H1 (cell line): ENCODE measurements around the gene SPINK4. TPM values are rescaled to one million over a fixed set of nuclear protein-coding genes. Genes with fewer than 3 reads are reported as not detected.

Experiments used
- CTCF ChIA-PET: fragments of 300-600 bp; sonication (Branson Sonifier 250); formaldehyde crosslinking; loops from one replicate; lab custom pipeline; 2021; ENCODE audit not compliant: partially characterized antibody; lab: Charles Lee
- POLR2A ChIA-PET: fragments of 300-600 bp; sonication (Branson Sonifier 250); formaldehyde crosslinking; loops from one replicate; lab custom pipeline; 2021; ENCODE audit warnings: inconsistent platforms; ENCODE audit not compliant: partially characterized antibody; lab: Charles Lee
- DNase-seq, 2 experiments: peaks; one replicate each; pipeline versions ENCODE4 v3.0.0 to v3.0.0-alpha.2; 2010 to 2022; ENCODE audit warnings: low spot score in 2 of 2, low read depth in 1 of 2, mixed read lengths in 1 of 2
- FAIRE-seq: peaks from 2 replicates; lab custom pipeline; 2011; peaks lifted over from hg19 to GRCh38; lab: Jason Lieb, UNC
- H2AFZ ChIP-seq: 2 replicates; pipeline ENCODE4 v1.8.1; 2012; ENCODE audit warnings: low read length, inconsistent platforms
- H2AK5ac ChIP-seq: 2 replicates; pipeline ENCODE4 v1.6.1; 2013; ENCODE audit warnings: low read depth, low read length
- H2BK120ac ChIP-seq: replicated peaks from 2 replicates; pipeline ENCODE3; 2013; ENCODE audit warnings: low read depth, low read length, inconsistent platforms
- H2BK12ac ChIP-seq: 2 replicates; pipeline ENCODE4 v1.6.1; 2013; ENCODE audit warnings: low read depth, low read length
- H2BK15ac ChIP-seq: 2 replicates; pipeline ENCODE4 v1.6.1; 2013; ENCODE audit warnings: low read length
- H2BK20ac ChIP-seq: 2 replicates; pipeline ENCODE4 v1.6.1; 2013; ENCODE audit warnings: low read length
- H2BK5ac ChIP-seq: 2 replicates; pipeline ENCODE4 v1.6.1; 2013; ENCODE audit warnings: low read depth, low read length
- H3K14ac ChIP-seq: 2 replicates; pipeline ENCODE4 v1.6.1; 2013; ENCODE audit warnings: inconsistent platforms; ENCODE audit not compliant: insufficient read length
- H3K18ac ChIP-seq: 2 replicates; pipeline ENCODE4 v1.6.1; 2013; ENCODE audit warnings: low read length; ENCODE audit errors: extremely low read depth
- H3K23ac ChIP-seq: 2 replicates; pipeline ENCODE4 v1.6.1; 2013; ENCODE audit warnings: inconsistent platforms; ENCODE audit not compliant: insufficient read length
- H3K23me2 ChIP-seq: 2 replicates; pipeline ENCODE4 v1.6.1; 2013; ENCODE audit warnings: low read depth, low read length
- H3K27ac ChIP-seq: 2 replicates; pipeline ENCODE4 v1.6.1; 2011; ENCODE audit warnings: low read depth, low read length, inconsistent platforms
- H3K27me3 ChIP-seq, 4 experiments: replicated peaks in 1 of 4; 1 replicate in 1 of 4; 2 replicates in 3 of 4; pipeline versions ENCODE4 v1.6.1 to v1.8.1; 2011 to 2013; ENCODE audit warnings: low read length in 3 of 4, mild to moderate bottlenecking in 3 of 4, inconsistent platforms in 2 of 4, mixed read lengths in 2 of 4, moderate library complexity in 1 of 4; ENCODE audit not compliant: control insufficient read depth in 3 of 4, insufficient read depth in 3 of 4; ENCODE audit errors: extremely low read depth in 1 of 4
- H3K36me3 ChIP-seq, 4 experiments: 2 replicates each; pipeline versions ENCODE4 v1.6.1 to v1.8.1; 2011 to 2013; ENCODE audit warnings: mild to moderate bottlenecking in 4 of 4, low read length in 3 of 4, moderate library complexity in 2 of 4, control low read depth in 1 of 4, inconsistent platforms in 1 of 4; ENCODE audit not compliant: insufficient read depth in 4 of 4, control insufficient read depth in 2 of 4
- H3K4ac ChIP-seq: replicated peaks from 2 replicates; pipeline ENCODE3; 2013; ENCODE audit warnings: low read length, low read depth, mixed read lengths, inconsistent platforms; ENCODE audit not compliant: insufficient read length
- H3K4me1 ChIP-seq, 4 experiments: replicated peaks in 1 of 4; 1 replicate in 1 of 4; 2 replicates in 3 of 4; pipeline versions ENCODE4 v1.6.1 to v1.8.1; 2011 to 2013; ENCODE audit warnings: low read length in 3 of 4, inconsistent platforms in 2 of 4, mixed read lengths in 1 of 4; ENCODE audit not compliant: insufficient read depth in 4 of 4, control insufficient read depth in 3 of 4
- H3K4me2 ChIP-seq, 2 experiments: 2 replicates each; pipeline versions ENCODE4 v1.6.1 to v1.8.1; 2011 to 2013; ENCODE audit warnings: low read depth in 2 of 2, low read length in 2 of 2, control low read depth in 1 of 2, inconsistent platforms in 1 of 2, mild to moderate bottlenecking in 1 of 2; ENCODE audit not compliant: insufficient read depth in 1 of 2
- H3K4me3 ChIP-seq, 4 experiments: fragments of 200-600, 300-600 bp in 1 of 4; sonication (generic), shearing (Covaris generic), sonication (Bioruptor Twin) in 1 of 4; 2 replicates each; pipeline versions ENCODE4 v1.5.1 to v1.8.1; 2011 to 2016; ENCODE audit warnings: low read length in 4 of 4, low read depth in 3 of 4, control low read depth in 2 of 4, inconsistent platforms in 2 of 4, mild to moderate bottlenecking in 2 of 4, mixed read lengths in 1 of 4, moderate library complexity in 1 of 4; ENCODE audit not compliant: insufficient read depth in 2 of 4; ENCODE audit errors: extremely low read depth in 1 of 4
- H3K56ac ChIP-seq: replicated peaks from 2 replicates; pipeline ENCODE3; 2013; ENCODE audit warnings: low read depth, mild to moderate bottlenecking, mixed read lengths, low read length, inconsistent platforms; ENCODE audit not compliant: insufficient read length
- H3K79me1 ChIP-seq: 2 replicates; pipeline ENCODE4 v1.6.1; 2013; ENCODE audit warnings: low read depth, low read length, control low read depth
- H3K79me2 ChIP-seq, 2 experiments: 2 replicates each; pipeline versions ENCODE4 v1.6.1 to v1.8.1; 2012 to 2013; ENCODE audit warnings: low read length in 2 of 2, mild to moderate bottlenecking in 2 of 2, inconsistent platforms in 1 of 2; ENCODE audit not compliant: insufficient read depth in 2 of 2, control insufficient read depth in 1 of 2
- H3K9ac ChIP-seq, 4 experiments: replicated peaks in 1 of 4; 1 replicate in 1 of 4; 2 replicates in 3 of 4; pipeline versions ENCODE4 v1.6.1 to v1.8.1; 2011 to 2013; ENCODE audit warnings: low read depth in 3 of 4, low read length in 3 of 4, control low read depth in 2 of 4, mild to moderate bottlenecking in 2 of 4, moderate library complexity in 2 of 4, inconsistent platforms in 1 of 4; ENCODE audit errors: extremely low read depth in 1 of 4
- H3K9me3 ChIP-seq, 2 experiments: 2 replicates each; pipeline versions ENCODE4 v1.6.1 to v1.8.1; 2012 to 2013; ENCODE audit warnings: mild to moderate bottlenecking in 2 of 2, moderate library complexity in 2 of 2, control low read depth in 1 of 2, inconsistent platforms in 1 of 2, low read depth in 1 of 2, low read length in 1 of 2, mixed read lengths in 1 of 2; ENCODE audit not compliant: insufficient read depth in 2 of 2
- H4K20me1 ChIP-seq, 2 experiments: replicated peaks in 1 of 2; 2 replicates each; pipeline versions ENCODE3 to v1.8.1; 2011 to 2013; ENCODE audit warnings: inconsistent platforms in 2 of 2, low read length in 2 of 2, mild to moderate bottlenecking in 1 of 2; ENCODE audit not compliant: insufficient read depth in 2 of 2, control insufficient read depth in 1 of 2
- H4K5ac ChIP-seq: 2 replicates; pipeline ENCODE4 v1.6.1; 2013; ENCODE audit warnings: low read length, low read depth, mixed read lengths, inconsistent platforms; ENCODE audit not compliant: insufficient read length
- H4K8ac ChIP-seq: 2 replicates; pipeline ENCODE4 v1.8.0; 2013; ENCODE audit warnings: mild to moderate bottlenecking, moderate library complexity, low read length, inconsistent platforms; ENCODE audit not compliant: insufficient read depth; ENCODE audit errors: extremely low read depth
- H4K91ac ChIP-seq: replicated peaks from 2 replicates; pipeline ENCODE3; 2013; ENCODE audit warnings: low read length, mixed read lengths, inconsistent platforms; ENCODE audit not compliant: insufficient read length
- BRCA1 ChIP-seq: IDR thresholded peaks from 2 replicates; pipeline ENCODE4 v1.6.1; 2012; ENCODE audit warnings: low read depth, low read length, improper control_type of control experiment
- CHD1 ChIP-seq: IDR thresholded peaks from 2 replicates; pipeline ENCODE4 v1.6.1; 2012; ENCODE audit warnings: low read depth, low read length, improper control_type of control experiment
- KDM4A ChIP-seq: IDR thresholded peaks from one replicate; pipeline ENCODE4 v1.7.1; 2012; ENCODE audit warnings: low read depth, mild to moderate bottlenecking, moderate library complexity, low read length, inconsistent platforms; ENCODE audit not compliant: severe bottlenecking
- RBBP5 ChIP-seq: IDR thresholded peaks from 2 replicates; pipeline ENCODE4 v1.7.1; 2012; ENCODE audit warnings: low read depth, mild to moderate bottlenecking, inconsistent platforms, low read length, moderate library complexity, borderline replicate concordance
- SAP30 ChIP-seq: fragments of 300-600 bp; sonication (generic); IDR thresholded peaks from 2 replicates; pipeline ENCODE4 v1.7.1; 2012; ENCODE audit warnings: low read length, moderate library complexity, mild to moderate bottlenecking, inconsistent platforms; ENCODE audit not compliant: insufficient read depth, insufficient replicate concordance
- SP2 ChIP-seq: IDR thresholded peaks from 2 replicates; pipeline ENCODE4 v1.6.1; 2012; ENCODE audit warnings: mild to moderate bottlenecking, low read length, inconsistent platforms
- TEAD4 ChIP-seq: IDR thresholded peaks from 2 replicates; pipeline ENCODE4 v1.6.1; 2012; ENCODE audit warnings: low read depth, low read length, inconsistent platforms, mixed read lengths
- WGBS, 2 experiments: shearing (Covaris generic) in 1 of 2; methylation state at CpG; one replicate each; pipeline versions ENCODE4 v1.1.6 to v1.1.7; 2013 to 2015; ENCODE audit warnings: low lambda C conversion rate in 2 of 2, mixed read lengths in 2 of 2, inconsistent platforms in 1 of 2, low coverage in 1 of 2, missing lambda C conversion rate in 1 of 2; ENCODE audit not compliant: insufficient replicate concordance in 2 of 2, insufficient coverage in 1 of 2, insufficient read length in 1 of 2; ENCODE audit errors: extremely low coverage in 1 of 2, missing lambda C conversion rate in 1 of 2; 5-methylcytosine and 5-hydroxymethylcytosine counted together
- long read RNA-seq, 2 experiments: library from RNA in 1 of 2; library from capped mRNA in 1 of 2; stranded (forward); transcript quantifications; one replicate each; pipeline ENCODE4 v2.0.0, GENCODE V29; 2021; ENCODE audit warnings: inconsistent platforms in 1 of 2
- polyA minus RNA-seq, 3 experiments: library from RNA; depleted of rRNA, polyadenylated mRNA; stranded (reverse); fragments of >200 nt; gene quantifications; 1 replicate in 2 of 3; 2 replicates in 1 of 3; pipeline ENCODE4 v1.2.3, GENCODE V29; 2011
- polyA plus RNA-seq, 7 experiments: library from polyadenylated mRNA; depleted of rRNA in 3 of 7; stranded (reverse) in 5 of 7; unstranded in 2 of 7; fragments of >200 nt in 5 of 7; fragments of 200-250 nt in 2 of 7; gene quantifications; 1 replicate in 5 of 7; 2 replicates in 1 of 7; 4 replicates in 1 of 7; pipeline versions ENCODE4 v1.2.1 to v1.2.3, GENCODE V29; 2011 to 2013; ENCODE audit warnings: missing spikeins in 2 of 7, mixed read lengths in 2 of 7
- total RNA-seq: library from RNA; stranded (reverse); fragmentation: NEBNext Ultra II Directional; extraction: Animal tissue kit (Norgen Biotek cat#: 25700); gene quantifications from 2 replicates; pipeline ENCODE4 v1.2.1, GENCODE V29; 2021
- TF ChIP-seq, protein P1 (sequence below): IDR thresholded peaks from 2 replicates; pipeline ENCODE4 v1.6.1; 2011; ENCODE audit warnings: low read length, improper control_type of control experiment

Gene SPINK4, protein sequence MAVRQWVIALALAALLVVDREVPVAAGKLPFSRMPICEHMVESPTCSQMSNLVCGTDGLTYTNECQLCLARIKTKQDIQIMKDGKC
- total RNA-seq (not detected in 2 replicates), polyA plus RNA-seq (2011; rRNA removed) (not detected in 2 replicates), polyA minus RNA-seq (2011; rRNA and poly(A)+ RNA removed) (not detected in 2 replicates)
- polyA plus RNA-seq (2011; cell fraction: cytosol; rRNA removed) = not detected
- polyA plus RNA-seq (2011; cell fraction: nucleus; rRNA removed) = not detected
- not detected in 4 replicates for polyA plus RNA-seq (2012, experiment 1 of 2)
- not detected for polyA plus RNA-seq (2012, experiment 2 of 2)
- polyA plus RNA-seq (2013, experiment 1 of 2) = not detected
- not detected for polyA plus RNA-seq (2013, experiment 2 of 2)
- polyA minus RNA-seq (2011; cell fraction: cytosol; rRNA and poly(A)+ RNA removed) = 17.5 TPM
- 2.5 TPM for polyA minus RNA-seq (2011; cell fraction: nucleus; rRNA and poly(A)+ RNA removed)
- long read RNA-seq, experiment 1 = 0 reads
- long read RNA-seq, experiment 2 = 0 reads

DNA sequence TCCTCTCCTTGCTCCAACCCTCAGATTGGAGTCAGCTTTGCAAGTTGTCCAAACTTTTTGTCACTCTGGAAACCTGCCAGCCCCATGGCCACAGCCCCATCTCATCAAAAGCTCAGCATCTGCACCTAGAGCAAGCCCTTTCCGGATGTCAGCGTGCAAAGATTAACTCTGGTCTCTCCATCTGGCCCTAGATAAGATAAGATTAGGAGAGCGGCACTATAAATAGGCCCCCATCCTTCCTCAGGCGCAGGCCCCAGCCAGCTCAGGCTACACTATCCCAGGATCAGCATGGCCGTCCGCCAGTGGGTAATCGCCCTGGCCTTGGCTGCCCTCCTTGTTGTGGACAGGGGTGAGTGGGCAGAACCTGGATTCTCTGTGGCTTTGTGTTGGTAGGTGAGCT lies at the start of gene SPINK4:
Gene SPINK4, plus strand, starts transcription at position 247 of the 400 bp plus-strand sequence. Its CDS starts 42 bp downstream, at position 289.
- no peak within 1 kb of the TSS for H4K5ac ChIP-seq
- H3K79me2 ChIP-seq = no peaks in the 10 kb centered on the region
- ChIA-PET POLR2A (interaction anchor here (0.9 to 1.7 kb wide), 6 partner anchors 9 to 50 kb away, joined by 3 to 4 read pairs (median 3); partner anchors contain the start of genes BAG1, CHMP5 and NFX1), CTCF (interaction anchor here (0.6 to 7.5 kb wide), 6 partner anchors 9 to 170 kb away, joined by 3 to 55 read pairs (median 3); partner anchors contain the start of genes BAG1 and CHMP5)
- H2BK15ac ChIP-seq = no peak within 1 kb of the TSS
- no peak within 1 kb of the TSS for H2BK12ac ChIP-seq
- no peaks in the 10 kb centered on the region; a peak in 1 of 7 replicates for H3K27me3 ChIP-seq
- no peaks in the 10 kb centered on the region for H3K9me3 ChIP-seq
- no peak within 1 kb of the TSS for H2BK5ac ChIP-seq
- H2AFZ ChIP-seq = no peak within 1 kb of the TSS
- H3K18ac ChIP-seq = no peak within 1 kb of the TSS
- no peak within 1 kb of the TSS for H3K9ac ChIP-seq
- H3K4ac ChIP-seq = no peak within 1 kb of the TSS
- no peak within 1 kb of the TSS for H3K56ac ChIP-seq
- no peak for DNase-seq
- H3K23me2 ChIP-seq = no peaks in the 10 kb centered on the region; the same call in 1 of the 2 replicates
- no peak within 1 kb of the TSS for H4K8ac ChIP-seq
- no peak within 1 kb of the TSS for H2AK5ac ChIP-seq
- no peak within 1 kb of the TSS for H2BK120ac ChIP-seq
- H3K36me3 ChIP-seq = no peaks in the 10 kb centered on the region
- FAIRE-seq = no peak
- H3K4me1 ChIP-seq = no peaks in the 10 kb centered on the region
- H3K14ac ChIP-seq = no peak within 1 kb of the TSS
- H2BK20ac ChIP-seq = no peak within 1 kb of the TSS
- no peak within 1 kb of the TSS for H4K91ac ChIP-seq
- no peak within 1 kb of the TSS for H3K23ac ChIP-seq
- WGBS, 2 experiments = 90% methylated on average over 7 of the region's 7 CpGs; no CpG with 5 or more reads in 1 of the 2 experiments
- no peaks in the 10 kb centered on the region for H3K79me1 ChIP-seq
- no peak within 1 kb of the TSS for H3K27ac ChIP-seq
- no peaks in the 10 kb centered on the region for H4K20me1 ChIP-seq
- no peak within 1 kb of the TSS for H3K4me2 ChIP-seq
- no peak within 1 kb of the TSS for H3K4me3 ChIP-seq
- TF ChIP-seq, protein P1, sequence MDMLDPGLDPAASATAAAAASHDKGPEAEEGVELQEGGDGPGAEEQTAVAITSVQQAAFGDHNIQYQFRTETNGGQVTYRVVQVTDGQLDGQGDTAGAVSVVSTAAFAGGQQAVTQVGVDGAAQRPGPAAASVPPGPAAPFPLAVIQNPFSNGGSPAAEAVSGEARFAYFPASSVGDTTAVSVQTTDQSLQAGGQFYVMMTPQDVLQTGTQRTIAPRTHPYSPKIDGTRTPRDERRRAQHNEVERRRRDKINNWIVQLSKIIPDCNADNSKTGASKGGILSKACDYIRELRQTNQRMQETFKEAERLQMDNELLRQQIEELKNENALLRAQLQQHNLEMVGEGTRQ = no peak
- no peak for TF ChIP-seq RBBP5
- no peak for TF ChIP-seq SAP30
- no peak for TF ChIP-seq SP2
- TF ChIP-seq BRCA1 = no peak
- no peak for TF ChIP-seq TEAD4
- TF ChIP-seq KDM4A = no peak
- no peak for TF ChIP-seq CHD1
